GM18868 (cell line): ENCODE results near the gene HIVEP3.
A peak's percentile ranks its signal among the peaks of the same experiment; 100 is the strongest.
"Not testable (repeated sequence)": the region's sequence is repeated elsewhere in the genome, so short reads cannot be mapped to it uniquely, and the experiment has no call there.

Source experiments
- ATAC-seq: cut with Tn5 transposase; IDR thresholded peaks from one replicate; pipeline ENCODE4 v1.9.1; 2021; ENCODE audit warnings: mild to moderate bottlenecking, moderate library complexity; ENCODE audit not compliant: unreplicated experiment

The HIVEP3 gene

GRCh38 chr1:41918450-41919043 is at the start of gene HIVEP3:
Gene HIVEP3 (minus strand): TSS chr1:41918922.
- no peak for ATAC-seq

GRCh38 chr1:41964400-41964799 is 45.7 kb upstream of the HIVEP3 start:
- ATAC-seq, result no peak

- no peak for ATAC-seq
Observed at GRCh38 chr1:41963636-41964035, 44.9 kb upstream of the HIVEP3 start.

- ATAC-seq, result no peak
Observed at GRCh38 chr1:41958015-41958673, 39.4 kb upstream of the HIVEP3 start.

GRCh38 chr1:41957568-41957967 is 38.8 kb upstream of the HIVEP3 start:
- ATAC-seq, result no peak

- peak; percentile 75 for ATAC-seq
Observed at GRCh38 chr1:41955461-41956159, 36.9 kb upstream of the HIVEP3 start.

- no peak for ATAC-seq
Observed at GRCh38 chr1:41954533-41954944, 35.8 kb upstream of the HIVEP3 start.

GRCh38 chr1:41953291-41953690 is 34.6 kb upstream of the HIVEP3 start:
- ATAC-seq, result no peak

- ATAC-seq, result no peak
Observed at GRCh38 chr1:41952208-41952607, 33.5 kb upstream of the HIVEP3 start.

- ATAC-seq, result not testable (repeated sequence)
Observed at GRCh38 chr1:41951492-41951891, 32.8 kb upstream of the HIVEP3 start.

- ATAC-seq, result peak; percentile 60
Observed at GRCh38 chr1:41950820-41951219, 32.1 kb upstream of the HIVEP3 start.

- not testable (repeated sequence) for ATAC-seq
Observed at GRCh38 chr1:41945946-41946345, 27.2 kb upstream of the HIVEP3 start.

GRCh38 chr1:41943717-41944116 is 25.0 kb upstream of the HIVEP3 start:
- ATAC-seq, result no peak

GRCh38 chr1:41942278-41942677 is 23.6 kb upstream of the HIVEP3 start:
- ATAC-seq, result no peak

- no peak for ATAC-seq
Observed at GRCh38 chr1:41941381-41941780, 22.7 kb upstream of the HIVEP3 start.

GRCh38 chr1:41939194-41939593 is 20.5 kb upstream of the HIVEP3 start:
- ATAC-seq, result no peak

- ATAC-seq, result no peak
Observed at GRCh38 chr1:41936107-41936506, 17.4 kb upstream of the HIVEP3 start.

- ATAC-seq, result no peak
Observed at GRCh38 chr1:41935226-41935625, 16.5 kb upstream of the HIVEP3 start.

GRCh38 chr1:41933106-41933505 is 14.4 kb upstream of the HIVEP3 start:
- no peak for ATAC-seq

- ATAC-seq, result no peak
Observed at GRCh38 chr1:41931578-41931977, 12.9 kb upstream of the HIVEP3 start.

GRCh38 chr1:41927118-41927517 is 8.4 kb upstream of the HIVEP3 start:
- no peak for ATAC-seq

GRCh38 chr1:41925712-41926111 is 7.0 kb upstream of the HIVEP3 start:
- no peak for ATAC-seq
